Astrocyte (in vitro differentiated cells and primary cell): ENCODE measurements around the gene ADCY2. TPM values are rescaled to one million over a fixed set of nuclear protein-coding genes. Genes with fewer than 3 reads are reported as not detected.

ENCODE experiments used
- DNase-seq: peaks from one replicate; pipeline ENCODE4 v3.0.0-alpha.2; 2010; ENCODE audit warnings: low read depth
- FAIRE-seq: peaks from 2 replicates; lab custom pipeline; 2011; peaks lifted over from hg19 to GRCh38; lab: Jason Lieb, UNC
- H2AFZ ChIP-seq: 2 replicates; pipeline ENCODE4 v1.6.0; 2012; ENCODE audit warnings: low read depth, low read length, inconsistent platforms
- H3K27ac ChIP-seq: 2 replicates; pipeline ENCODE4 v1.5.1; 2011; ENCODE audit warnings: low read depth, low read length, inconsistent platforms
- H3K27me3 ChIP-seq: 2 replicates; pipeline ENCODE4 v1.6.0; 2011; ENCODE audit warnings: low read length, inconsistent platforms; ENCODE audit not compliant: insufficient read depth
- H3K36me3 ChIP-seq: 2 replicates; pipeline ENCODE4 v1.5.1; 2011; ENCODE audit warnings: low read length, inconsistent platforms; ENCODE audit not compliant: insufficient read depth
- H3K4me1 ChIP-seq: 2 replicates; pipeline ENCODE4 v1.5.1; 2011; ENCODE audit warnings: low read length, inconsistent platforms; ENCODE audit not compliant: insufficient read depth
- H3K4me2 ChIP-seq: 2 replicates; pipeline ENCODE4 v1.6.0; 2012; ENCODE audit warnings: low read length, inconsistent platforms
- H3K4me3 ChIP-seq: 2 replicates; pipeline ENCODE4 v1.5.1; 2011; ENCODE audit warnings: low read depth, mild to moderate bottlenecking, low read length, inconsistent platforms; ENCODE audit not compliant: insufficient read depth
- H3K79me2 ChIP-seq: 2 replicates; pipeline ENCODE4 v1.6.0; 2012; ENCODE audit warnings: mild to moderate bottlenecking, low read length, inconsistent platforms; ENCODE audit not compliant: insufficient read depth
- H3K9ac ChIP-seq: 2 replicates; pipeline ENCODE4 v1.6.0; 2012; ENCODE audit warnings: mild to moderate bottlenecking, low read length, inconsistent platforms
- H3K9me3 ChIP-seq: 2 replicates; pipeline ENCODE4 v1.5.1; 2012; ENCODE audit warnings: low read depth, mild to moderate bottlenecking, low read length, inconsistent platforms; ENCODE audit not compliant: insufficient read depth
- H4K20me1 ChIP-seq: 2 replicates; pipeline ENCODE4 v1.6.0; 2012; ENCODE audit warnings: low read length, inconsistent platforms; ENCODE audit not compliant: insufficient read depth
- H3K27ac Mint-ChIP-seq: one replicate; pipeline ENCODE4 v1.8.0; 2021; ENCODE audit warnings: mild to moderate bottlenecking, mixed read lengths; ENCODE audit not compliant: unreplicated experiment
- H3K27me3 Mint-ChIP-seq: one replicate; pipeline ENCODE4 v1.8.0; 2021; ENCODE audit warnings: low read depth, mixed read lengths; ENCODE audit not compliant: unreplicated experiment
- H3K36me3 Mint-ChIP-seq: one replicate; pipeline ENCODE4 v1.8.0; 2021; ENCODE audit warnings: low read depth, mixed read lengths; ENCODE audit not compliant: unreplicated experiment
- H3K4me1 Mint-ChIP-seq: one replicate; pipeline ENCODE4 v1.8.0; 2021; ENCODE audit warnings: low read depth, mixed read lengths; ENCODE audit not compliant: unreplicated experiment
- H3K4me3 Mint-ChIP-seq: one replicate; pipeline ENCODE4 v1.8.0; 2021; ENCODE audit warnings: mild to moderate bottlenecking, moderate library complexity, mixed read lengths; ENCODE audit not compliant: unreplicated experiment
- H3K9me3 Mint-ChIP-seq: one replicate; pipeline ENCODE4 v1.8.0; 2021; ENCODE audit warnings: mild to moderate bottlenecking, mixed read lengths; ENCODE audit not compliant: unreplicated experiment
- EZH2 ChIP-seq: IDR thresholded peaks from 2 replicates; pipeline ENCODE4 v1.6.1; 2012; ENCODE audit warnings: mild to moderate bottlenecking, low read length, inconsistent platforms; ENCODE audit not compliant: insufficient read depth
- total RNA-seq: library from RNA; stranded (reverse); gene quantifications from 2 replicates; pipeline ENCODE4 v1.2.1, GENCODE V29; 2021
- TF ChIP-seq, protein P1 (sequence below): IDR thresholded peaks from 2 replicates; pipeline ENCODE4 v1.5.1; 2011; ENCODE audit warnings: low read depth, mild to moderate bottlenecking, inconsistent platforms, low read length, moderate library complexity; ENCODE audit not compliant: insufficient read depth

Gene ADCY2
- total RNA-seq, 1 donor from 2014 or later: 5.7 TPM

GRCh38 chr5:7462758-7463157, 66.8 kb downstream of the ADCY2 start:
- Mint-ChIP-seq H3K27ac (no peak overlapping the region), H3K4me1 (no peaks in the 10 kb centered on the region), H3K9me3 (no peaks in the 10 kb centered on the region), H3K4me3 (no peak overlapping the region), H3K36me3 (no peaks in the 10 kb centered on the region), H3K27me3 (no peaks in the 10 kb centered on the region)
- H3K27me3 ChIP-seq: no peaks in the 10 kb centered on the region
- H4K20me1 ChIP-seq: no peaks in the 10 kb centered on the region
- H3K4me2 ChIP-seq: no peak overlapping the region
- H2AFZ ChIP-seq: no peak overlapping the region
- H3K4me1 ChIP-seq: no peaks in the 10 kb centered on the region
- H3K27ac ChIP-seq: no peak overlapping the region
- TF ChIP-seq EZH2: no peak
- TF ChIP-seq, protein P1, sequence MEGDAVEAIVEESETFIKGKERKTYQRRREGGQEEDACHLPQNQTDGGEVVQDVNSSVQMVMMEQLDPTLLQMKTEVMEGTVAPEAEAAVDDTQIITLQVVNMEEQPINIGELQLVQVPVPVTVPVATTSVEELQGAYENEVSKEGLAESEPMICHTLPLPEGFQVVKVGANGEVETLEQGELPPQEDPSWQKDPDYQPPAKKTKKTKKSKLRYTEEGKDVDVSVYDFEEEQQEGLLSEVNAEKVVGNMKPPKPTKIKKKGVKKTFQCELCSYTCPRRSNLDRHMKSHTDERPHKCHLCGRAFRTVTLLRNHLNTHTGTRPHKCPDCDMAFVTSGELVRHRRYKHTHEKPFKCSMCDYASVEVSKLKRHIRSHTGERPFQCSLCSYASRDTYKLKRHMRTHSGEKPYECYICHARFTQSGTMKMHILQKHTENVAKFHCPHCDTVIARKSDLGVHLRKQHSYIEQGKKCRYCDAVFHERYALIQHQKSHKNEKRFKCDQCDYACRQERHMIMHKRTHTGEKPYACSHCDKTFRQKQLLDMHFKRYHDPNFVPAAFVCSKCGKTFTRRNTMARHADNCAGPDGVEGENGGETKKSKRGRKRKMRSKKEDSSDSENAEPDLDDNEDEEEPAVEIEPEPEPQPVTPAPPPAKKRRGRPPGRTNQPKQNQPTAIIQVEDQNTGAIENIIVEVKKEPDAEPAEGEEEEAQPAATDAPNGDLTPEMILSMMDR: no peak
- H3K36me3 ChIP-seq: no peaks in the 10 kb centered on the region
- H3K4me3 ChIP-seq: no peak overlapping the region
- no peaks in the 10 kb centered on the region for H3K79me2 ChIP-seq
- H3K9ac ChIP-seq: no peak overlapping the region
- FAIRE-seq: no peak
- no peaks in the 10 kb centered on the region for H3K9me3 ChIP-seq
- no peak for DNase-seq

- H3K4me1 Mint-ChIP-seq: no peaks in the 10 kb centered on the region
Measured at GRCh38 chr5:7464182-7464581, 68.2 kb downstream of the ADCY2 start.

GRCh38 chr5:7467179-7467578, 71.2 kb downstream of the ADCY2 start:
- Histone ChIP-seq H3K27ac (no peak overlapping the region), H4K20me1 (no peaks in the 10 kb centered on the region), H2AFZ (no peak overlapping the region), H3K4me3 (no peak overlapping the region), H3K79me2 (no peaks in the 10 kb centered on the region), H3K4me1 (no peaks in the 10 kb centered on the region), H3K4me2 (no peak overlapping the region), H3K9ac (no peak overlapping the region), H3K36me3 (no peaks in the 10 kb centered on the region), H3K27me3 (no peaks in the 10 kb centered on the region), H3K9me3 (no peaks in the 10 kb centered on the region)
- H3K4me1 Mint-ChIP-seq: no peaks in the 10 kb centered on the region
- H3K4me3 Mint-ChIP-seq: no peak overlapping the region
- H3K36me3 Mint-ChIP-seq: peaks cover 2% of the 10 kb centered on the region
- H3K27me3 Mint-ChIP-seq: no peaks in the 10 kb centered on the region
- no peak overlapping the region for H3K27ac Mint-ChIP-seq
- TF ChIP-seq, protein P1: no peak
- TF ChIP-seq EZH2: no peak
- peaks cover 6% of the 10 kb centered on the region for H3K9me3 Mint-ChIP-seq
- FAIRE-seq (no peak), DNase-seq (no peak)

More at GRCh38 chr5:7464182-7464581, 68.2 kb downstream of the ADCY2 start:
- no peak overlapping the region for H3K27ac Mint-ChIP-seq
- H3K4me3 ChIP-seq: no peak overlapping the region
- TF ChIP-seq, protein P1: no peak
- TF ChIP-seq EZH2: no peak
- no peaks in the 10 kb centered on the region for H3K9me3 Mint-ChIP-seq
- FAIRE-seq (no peak), DNase-seq (no peak)
- H3K4me1 ChIP-seq: no peaks in the 10 kb centered on the region
- H3K27ac ChIP-seq: no peak overlapping the region
- H3K9ac ChIP-seq: no peak overlapping the region
- H4K20me1 ChIP-seq: no peaks in the 10 kb centered on the region
- no peak overlapping the region for H3K4me3 Mint-ChIP-seq
- no peaks in the 10 kb centered on the region for H3K36me3 Mint-ChIP-seq
- H3K27me3 ChIP-seq: no peaks in the 10 kb centered on the region
- H3K79me2 ChIP-seq: no peaks in the 10 kb centered on the region
- H3K9me3 ChIP-seq: no peaks in the 10 kb centered on the region
- no peak overlapping the region for H3K4me2 ChIP-seq
- no peaks in the 10 kb centered on the region for H3K27me3 Mint-ChIP-seq
- H3K36me3 ChIP-seq: no peaks in the 10 kb centered on the region
- no peak overlapping the region for H2AFZ ChIP-seq
